HG03342 (cell line): Measurements from ENCODE around the gene COQ2.
"Not testable (repeated sequence)": the region's sequence is repeated elsewhere in the genome, so short reads cannot be mapped to it uniquely, and the experiment has no call there.

Experiments
- ATAC-seq: cut with Tn5 transposase; IDR thresholded peaks from one replicate; pipeline ENCODE4 v1.9.1; 2021; ENCODE audit warnings: mild to moderate bottlenecking, moderate library complexity; ENCODE audit not compliant: unreplicated experiment

The COQ2 gene

GRCh38 chr4:83250687-83251446 lies 33.7 kb downstream of the COQ2 start:
- no peak for ATAC-seq

- ATAC-seq = no peak
Measured at GRCh38 chr4:83248486-83248885, 36.1 kb downstream of the COQ2 start.

DNA sequence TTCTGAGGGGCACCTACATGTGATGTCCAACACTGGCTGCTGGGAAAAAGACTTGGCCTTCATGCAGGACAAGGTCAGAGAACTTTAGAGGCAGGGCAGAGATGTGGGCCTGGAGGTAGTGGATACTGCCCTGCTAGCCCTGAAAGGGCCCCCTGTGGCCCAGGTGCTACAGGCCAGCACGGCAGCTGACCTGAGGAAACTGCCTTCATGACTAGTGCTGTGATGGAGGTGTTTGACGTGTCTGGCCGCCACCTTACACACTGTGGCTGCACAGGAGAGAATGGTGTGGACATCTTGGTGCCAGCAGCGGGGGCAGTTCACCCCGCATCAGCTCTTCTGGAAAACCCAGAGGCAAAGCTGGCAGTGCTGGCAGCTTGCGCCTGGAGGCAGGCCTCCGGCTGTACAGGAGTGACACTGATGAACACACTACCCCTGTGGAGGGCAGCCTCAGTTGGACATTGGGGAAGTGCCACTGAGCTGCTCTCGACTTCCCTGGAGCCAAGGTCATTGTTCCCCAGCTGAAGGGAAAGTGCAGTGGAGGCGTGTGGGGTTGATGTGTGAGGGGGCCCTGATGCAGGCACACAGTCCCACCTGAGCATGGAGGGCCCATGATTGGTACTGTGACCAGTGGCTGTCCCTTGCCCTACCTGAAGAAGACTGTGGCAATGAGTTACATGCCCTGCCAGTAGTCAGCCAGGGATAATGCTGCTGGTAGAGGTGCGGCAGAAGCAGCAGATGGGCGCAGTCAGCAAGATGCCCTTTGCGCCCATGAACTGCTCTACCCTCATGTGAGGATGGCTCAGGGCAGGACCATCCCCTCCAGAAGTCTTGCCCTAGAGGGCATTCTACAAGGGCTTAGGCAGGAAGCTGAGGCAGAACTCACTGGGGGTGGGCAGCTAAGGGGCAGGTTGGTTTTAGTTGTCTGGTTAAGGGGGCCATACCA lies 36.9 kb downstream of the COQ2 start:
- ATAC-seq = no peak

- ATAC-seq = no peak
Measured at GRCh38 chr4:83241132-83241531, 43.5 kb downstream of the COQ2 start.

DNA sequence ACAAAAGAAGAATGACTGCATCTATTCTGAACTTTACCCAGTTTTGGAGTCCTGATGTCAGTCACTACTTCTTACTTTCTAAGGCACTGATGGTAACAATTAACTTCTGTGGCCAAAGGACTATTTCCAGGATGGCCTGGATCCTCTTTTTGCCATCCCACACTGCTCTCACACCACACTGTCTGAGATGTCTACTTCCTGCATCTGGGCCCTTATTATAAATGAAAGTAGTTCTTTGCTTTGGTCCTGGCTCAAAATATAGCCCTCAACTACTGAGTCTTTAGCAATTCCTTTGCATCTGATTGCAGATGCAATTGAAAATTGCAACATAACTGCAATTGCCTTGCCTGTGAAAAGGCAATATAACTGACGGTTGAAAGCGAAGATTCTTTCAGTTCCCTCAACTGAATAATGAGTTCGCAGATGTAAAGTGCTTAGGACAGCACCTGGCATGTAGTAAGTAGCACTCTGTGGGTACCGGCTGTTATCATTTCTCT lies 44.2 kb downstream of the COQ2 start:
- ATAC-seq = peak; percentile 93

DNA sequence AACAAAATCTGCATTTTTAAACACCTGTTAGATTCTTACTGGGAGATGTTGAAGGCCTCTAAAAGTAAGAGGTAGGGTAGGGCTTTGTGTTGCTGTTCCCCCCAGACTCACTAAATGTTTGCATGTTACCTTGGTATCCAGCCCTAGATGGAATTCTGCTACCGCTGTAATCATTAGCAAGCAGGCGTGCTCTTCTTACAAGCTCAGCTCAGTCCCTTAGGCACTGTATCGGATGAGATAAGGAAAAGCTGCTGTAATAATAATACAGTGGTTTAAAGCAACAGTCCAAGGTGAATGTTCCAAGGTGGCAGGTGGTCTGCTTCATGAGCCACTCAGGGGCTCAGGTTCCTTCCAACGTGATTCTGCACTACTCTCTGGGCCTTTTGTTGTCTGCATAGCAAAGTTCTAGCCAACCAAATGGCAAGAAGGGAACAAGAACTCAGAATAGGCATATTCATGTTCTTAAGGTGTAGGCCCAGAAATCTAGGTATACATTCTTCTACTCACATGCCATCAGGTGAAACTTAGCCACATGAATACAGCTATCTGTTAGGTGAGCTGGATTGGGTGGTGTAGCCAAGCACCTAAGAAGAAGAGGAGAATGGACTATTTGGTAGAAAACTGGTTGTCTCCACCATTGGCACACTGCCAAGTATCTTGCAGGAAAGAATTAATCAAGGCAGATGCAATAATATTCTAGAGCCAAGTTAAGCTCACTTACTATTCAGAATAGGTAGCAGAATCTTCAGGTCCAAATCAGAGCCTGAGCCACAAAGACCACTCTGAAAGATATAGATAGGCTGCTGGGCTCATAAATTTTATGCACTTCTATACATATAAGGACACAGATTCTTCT lies 46.0 kb downstream of the COQ2 start:
- ATAC-seq = no peak

GRCh38 chr4:83237591-83237990 lies 47.0 kb downstream of the COQ2 start:
- no peak for ATAC-seq

DNA sequence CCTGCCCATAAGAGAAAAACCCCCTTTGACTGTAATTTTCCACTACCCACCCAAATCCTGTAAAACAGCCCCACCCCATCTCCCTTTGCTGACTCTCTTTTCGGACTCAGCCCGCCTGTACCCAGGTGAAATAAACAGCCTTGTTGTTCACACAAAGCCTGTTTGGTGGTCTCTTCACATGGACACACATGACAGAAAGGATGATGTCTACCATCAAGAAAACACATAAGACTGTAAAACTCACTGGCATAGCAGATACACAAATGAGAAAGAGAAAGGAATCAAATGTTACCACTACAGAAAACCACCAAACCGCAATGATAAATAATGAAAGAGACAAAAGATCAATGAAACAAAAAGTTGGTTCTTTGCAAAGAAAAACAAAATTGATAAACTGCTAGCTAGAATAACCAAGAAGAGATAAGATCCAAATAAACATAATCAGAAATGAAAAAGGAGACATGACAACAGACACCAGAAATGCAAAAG lies 48.9 kb downstream of the COQ2 start:
- not testable (repeated sequence) for ATAC-seq

GRCh38 chr4:83234902-83235644 lies 49.5 kb downstream of the COQ2 start:
- no peak for ATAC-seq

DNA sequence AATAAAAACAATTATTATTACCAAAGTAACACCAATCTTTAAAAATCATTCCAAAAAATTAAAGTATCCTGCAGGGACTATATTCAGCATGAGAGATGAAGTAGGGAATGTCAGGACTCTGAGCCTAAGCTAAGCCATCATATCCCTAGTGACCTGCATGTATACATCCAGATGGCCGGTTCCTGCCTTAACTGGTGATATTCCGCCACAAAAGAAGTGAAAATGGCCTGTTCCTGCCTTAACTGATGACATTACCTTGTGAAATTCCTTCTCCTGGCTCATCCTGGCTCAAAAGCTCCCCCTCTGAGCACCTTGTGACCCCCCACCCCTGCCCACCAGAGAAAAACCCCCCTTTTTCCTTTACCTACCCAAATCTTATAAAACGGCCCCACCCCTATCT lies 50.2 kb downstream of the COQ2 start:
- ATAC-seq = not testable (repeated sequence)

DNA sequence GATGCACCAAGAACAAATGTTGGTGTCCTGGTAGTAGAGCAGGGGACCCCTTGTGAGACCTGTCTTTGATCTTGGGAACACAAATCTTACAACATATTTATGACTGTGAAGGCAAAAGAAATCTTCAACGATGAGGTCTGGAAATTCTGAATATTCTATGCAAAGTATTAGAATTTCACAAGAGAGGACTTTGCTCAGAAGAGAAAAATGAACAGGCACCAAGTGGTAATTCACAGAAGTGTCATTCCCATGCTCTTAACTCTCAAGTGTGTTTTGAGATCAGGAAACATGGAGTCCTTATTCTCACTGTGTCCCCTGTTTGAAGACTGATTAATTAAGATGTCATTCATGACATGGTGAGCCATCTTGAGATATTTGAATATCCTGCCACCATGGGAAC lies 52.5 kb downstream of the COQ2 start:
- ATAC-seq = no peak

GRCh38 chr4:83231620-83232076 lies 53.0 kb downstream of the COQ2 start:
- ATAC-seq = peak; percentile 81

DNA sequence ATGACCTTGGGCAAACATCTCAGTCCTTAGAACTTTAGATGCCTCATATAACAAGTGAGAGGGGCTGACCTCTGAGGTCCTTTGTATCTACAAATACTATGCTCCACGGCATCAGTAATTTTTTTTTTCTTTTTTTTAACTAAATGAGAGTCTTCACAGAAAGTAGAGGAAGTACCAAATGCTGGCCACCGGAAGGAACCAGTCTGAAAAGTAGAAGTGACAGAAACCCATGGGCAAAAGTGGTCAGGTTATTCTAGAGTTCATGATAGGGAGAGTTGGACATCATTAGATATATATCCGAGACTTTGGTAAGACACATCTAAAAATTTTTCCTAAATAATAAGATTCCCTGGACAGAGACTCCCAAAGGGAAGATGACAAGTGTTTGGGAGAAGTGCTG lies 53.7 kb downstream of the COQ2 start:
- no peak for ATAC-seq

- ATAC-seq = no peak
Measured at GRCh38 chr4:83229791-83230190, 54.8 kb downstream of the COQ2 start.

DNA sequence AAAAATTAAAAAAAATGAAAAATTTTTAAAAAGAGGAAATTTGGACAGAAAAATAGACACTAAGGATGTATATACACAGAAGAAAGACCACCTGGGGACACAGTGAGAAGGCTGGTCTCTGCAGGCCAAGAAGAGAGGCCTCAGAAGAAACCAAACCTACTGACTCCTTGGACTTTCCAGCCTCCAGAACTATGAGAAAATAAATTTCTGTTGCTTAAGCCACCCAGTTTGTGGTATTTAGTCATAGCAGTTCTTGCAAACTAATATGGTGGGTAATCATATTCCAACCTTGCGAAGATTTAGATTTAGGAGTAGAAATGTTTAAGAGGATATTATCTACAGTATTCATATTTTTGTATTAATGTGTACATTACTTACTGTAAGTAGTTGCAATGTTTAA lies 56.4 kb downstream of the COQ2 start:
- ATAC-seq = no peak

GRCh38 chr4:83224502-83225197 lies 59.9 kb downstream of the COQ2 start:
- no peak for ATAC-seq

- no peak for ATAC-seq
Measured at GRCh38 chr4:83223781-83224180, 60.8 kb downstream of the COQ2 start.

DNA sequence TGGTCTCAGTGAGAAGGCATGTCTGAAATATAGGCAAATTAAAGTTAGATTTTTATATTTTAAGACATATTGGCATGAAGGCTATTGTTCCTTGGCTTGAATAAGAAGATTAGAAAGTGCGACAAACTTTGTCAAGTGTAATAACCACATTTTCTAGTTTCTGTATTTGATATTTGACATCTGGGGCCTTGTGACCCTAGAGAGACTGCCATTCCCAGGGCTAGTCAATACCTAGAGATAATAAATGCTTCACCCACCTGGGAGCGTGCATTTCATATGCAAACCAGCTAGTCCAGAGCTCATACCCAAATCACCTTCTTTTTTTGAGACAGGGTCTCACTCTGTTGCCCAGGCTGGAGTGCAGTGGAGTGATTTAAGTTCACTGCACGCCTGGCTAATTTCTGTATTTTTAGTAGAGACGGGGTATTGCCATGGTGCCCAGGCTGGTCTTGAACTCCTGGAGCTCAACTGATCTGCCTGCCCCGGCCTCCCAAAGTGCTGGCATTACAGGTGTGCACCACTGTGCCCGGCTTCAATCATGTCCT lies 62.6 kb downstream of the COQ2 start:
- peak; percentile 39 for ATAC-seq
